ENCODE data around the gene ABHD16A. TPM values are rescaled to one million over a fixed set of nuclear protein-coding genes. Genes with fewer than 3 reads are reported as not detected.

Gene ABHD16A
- total RNA-seq, 6 donors from 2014 or later: 42.1 to 62.5 (median 51.6) TPM

DNA sequence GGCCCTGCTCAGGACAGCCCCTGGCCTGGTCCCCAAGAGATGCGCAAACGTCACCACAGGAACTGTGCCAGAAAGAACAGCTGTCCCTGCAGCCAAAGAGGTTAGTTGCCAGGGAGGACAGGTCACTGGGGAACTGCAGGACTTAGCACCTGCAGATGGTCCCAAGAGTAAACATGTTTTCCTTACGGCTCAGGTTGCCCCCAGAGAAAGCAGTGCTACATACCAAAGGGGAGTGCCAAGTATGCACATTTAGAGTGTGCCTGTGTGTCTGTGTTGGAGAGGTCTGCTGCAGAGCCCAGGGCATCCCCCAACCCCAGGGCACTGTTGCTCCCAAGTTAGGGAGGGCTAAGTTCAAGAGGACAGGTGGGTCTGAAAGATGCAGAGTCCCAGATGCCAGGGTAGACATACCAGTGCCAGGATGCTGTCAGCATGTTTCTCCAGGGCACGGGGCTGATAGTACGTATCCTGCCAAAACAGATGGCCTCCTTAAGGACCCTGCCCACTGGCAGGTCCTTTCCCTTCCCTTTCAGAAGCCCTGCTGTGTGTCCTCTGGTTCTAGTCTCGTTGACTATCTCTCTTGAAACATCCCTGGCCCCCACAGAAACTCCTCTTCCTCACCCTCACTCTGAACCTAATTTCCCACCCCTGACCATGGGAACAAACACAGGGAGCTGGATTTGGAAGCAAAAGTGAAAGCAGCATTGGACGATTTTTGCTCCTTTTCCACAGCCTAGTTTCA is 1.3 kb downstream of the ABHD16A start:
- no peaks in the 10 kb centered on the region for H3K27me3 ChIP-seq
- peaks cover 21 to 35% (median 23%) of the 10 kb centered on the region in 4 donors for H3K4me1 ChIP-seq
- DNase-seq (no peak), ATAC-seq (ENCODE audit: low FRiP score in 2 of 2) (no peak)
- whole genome bisulfite sequencing, 2 donors: 27% methylated on average over 6 to 7 of the region's 7 CpGs
- no peaks in the 10 kb centered on the region for H3K9me3 ChIP-seq
- H3K27ac ChIP-seq: peak overlapping the region; percentile 97 to 99 (median 98)
- peaks cover 0 to 33% (median 13%) of the 10 kb centered on the region in 4 donors for H3K36me3 ChIP-seq
- H3K4me3 ChIP-seq: peak overlapping the region in 3 of 4 donors; percentile 64 to 74 (median 72)
- TF ChIP-seq, protein P1, sequence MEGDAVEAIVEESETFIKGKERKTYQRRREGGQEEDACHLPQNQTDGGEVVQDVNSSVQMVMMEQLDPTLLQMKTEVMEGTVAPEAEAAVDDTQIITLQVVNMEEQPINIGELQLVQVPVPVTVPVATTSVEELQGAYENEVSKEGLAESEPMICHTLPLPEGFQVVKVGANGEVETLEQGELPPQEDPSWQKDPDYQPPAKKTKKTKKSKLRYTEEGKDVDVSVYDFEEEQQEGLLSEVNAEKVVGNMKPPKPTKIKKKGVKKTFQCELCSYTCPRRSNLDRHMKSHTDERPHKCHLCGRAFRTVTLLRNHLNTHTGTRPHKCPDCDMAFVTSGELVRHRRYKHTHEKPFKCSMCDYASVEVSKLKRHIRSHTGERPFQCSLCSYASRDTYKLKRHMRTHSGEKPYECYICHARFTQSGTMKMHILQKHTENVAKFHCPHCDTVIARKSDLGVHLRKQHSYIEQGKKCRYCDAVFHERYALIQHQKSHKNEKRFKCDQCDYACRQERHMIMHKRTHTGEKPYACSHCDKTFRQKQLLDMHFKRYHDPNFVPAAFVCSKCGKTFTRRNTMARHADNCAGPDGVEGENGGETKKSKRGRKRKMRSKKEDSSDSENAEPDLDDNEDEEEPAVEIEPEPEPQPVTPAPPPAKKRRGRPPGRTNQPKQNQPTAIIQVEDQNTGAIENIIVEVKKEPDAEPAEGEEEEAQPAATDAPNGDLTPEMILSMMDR (IDR thresholded peaks at IDR 0.05): no peak
- no peak for TF ChIP-seq POLR2AphosphoS5 (IDR thresholded peaks at IDR 0.05)

DNA sequence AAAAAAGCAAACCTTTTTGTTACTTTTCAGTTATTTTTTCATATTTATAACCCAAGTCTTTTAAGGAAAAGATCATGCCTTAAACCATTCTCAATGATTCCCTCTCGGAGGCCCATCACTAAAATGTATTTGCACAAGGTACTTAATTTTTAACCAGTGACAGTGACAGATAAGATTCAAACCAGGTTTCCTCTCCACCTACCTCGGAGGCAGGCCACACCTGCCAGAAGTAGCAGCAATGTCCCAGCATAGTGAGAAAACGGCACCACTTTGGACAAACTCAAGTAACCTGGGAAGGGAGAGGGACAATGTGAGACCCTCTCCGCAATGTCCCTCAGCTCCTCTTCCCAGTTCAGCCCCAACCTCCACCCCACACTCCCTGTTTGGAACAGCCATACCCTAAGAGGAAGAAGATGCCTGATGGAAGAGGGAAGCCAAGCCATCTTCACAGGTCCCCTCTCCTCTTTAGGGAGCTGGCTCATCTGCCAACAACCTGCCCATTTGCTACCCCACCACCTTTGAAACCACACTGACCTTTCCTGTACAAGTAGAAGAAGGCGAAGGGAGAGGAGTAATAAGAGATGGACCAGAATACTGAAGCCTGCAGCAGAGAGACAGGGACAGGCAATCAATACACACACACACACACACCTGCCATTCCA is 2.3 kb downstream of the ABHD16A start:
- H3K36me3 ChIP-seq: peaks cover 0 to 43% (median 20%) of the 10 kb centered on the region in 4 donors
- TF ChIP-seq POLR2AphosphoS5 (IDR thresholded peaks at IDR 0.05): no peak
- no peak for TF ChIP-seq POLR2A (IDR thresholded peaks at IDR 0.05)
- no peak for TF ChIP-seq EP300 (IDR thresholded peaks at IDR 0.05)
- TF ChIP-seq, protein P1 (IDR thresholded peaks at IDR 0.05): no peak
- DNase-seq (no peak), ATAC-seq (ENCODE audit: low FRiP score in 2 of 2) (no peak)
- WGBS, 2 donors: 76 to 85% methylated on average over 5 of the region's 5 CpGs
- H3K9me3 ChIP-seq: no peaks in the 10 kb centered on the region
- H3K4me1 ChIP-seq: peaks cover 21 to 35% (median 23%) of the 10 kb centered on the region in 4 donors
- peak overlapping the region in 1 of 4 donors; percentile 99 for H3K27ac ChIP-seq
- H3K27me3 ChIP-seq: no peaks in the 10 kb centered on the region
- peak overlapping the region in 1 of 4 donors; percentile 64 for H3K4me3 ChIP-seq

DNA sequence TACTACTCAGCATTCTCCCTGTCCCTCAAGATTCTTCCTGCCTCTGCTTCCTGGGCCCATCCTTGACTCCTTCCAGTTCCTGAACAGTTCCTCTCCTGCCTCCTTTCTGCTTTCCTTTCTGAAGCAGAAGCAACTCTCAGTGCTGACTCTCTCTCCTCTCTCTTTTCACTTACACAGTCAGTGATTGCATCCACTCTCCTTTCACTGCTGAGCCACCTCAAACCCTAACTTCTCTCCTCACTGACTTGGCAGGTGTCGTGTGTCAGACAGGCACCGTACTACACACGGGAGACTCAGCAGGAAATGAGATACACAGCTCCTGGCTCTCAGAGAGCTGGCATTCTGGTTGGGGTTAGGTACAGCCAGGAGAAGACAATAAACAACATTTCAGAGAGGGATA is 5.6 kb downstream of the ABHD16A start:
- peaks cover 9 to 75% (median 48%) of the 10 kb centered on the region in 4 donors for H3K36me3 ChIP-seq
- ATAC-seq (ENCODE audit: low FRiP score in 2 of 2): no peak
- DNase-seq: no peak
- H3K4me3 ChIP-seq: no peak overlapping the region
- no peaks in the 10 kb centered on the region for H3K9me3 ChIP-seq
- H3K4me1 ChIP-seq: peaks cover 15 to 28% (median 18%) of the 10 kb centered on the region in 4 donors
- H3K27ac ChIP-seq: no peak overlapping the region
- 43 to 57% methylated on average over 3 of the region's 3 CpGs for WGBS, 2 donors
- TF ChIP-seq POLR2A (IDR thresholded peaks at IDR 0.05): no peak
- no peak for TF ChIP-seq EP300 (IDR thresholded peaks at IDR 0.05)
- TF ChIP-seq, protein P1 (IDR thresholded peaks at IDR 0.05): no peak
- TF ChIP-seq POLR2AphosphoS5 (IDR thresholded peaks at IDR 0.05): no peak
- H3K27me3 ChIP-seq: no peaks in the 10 kb centered on the region

DNA sequence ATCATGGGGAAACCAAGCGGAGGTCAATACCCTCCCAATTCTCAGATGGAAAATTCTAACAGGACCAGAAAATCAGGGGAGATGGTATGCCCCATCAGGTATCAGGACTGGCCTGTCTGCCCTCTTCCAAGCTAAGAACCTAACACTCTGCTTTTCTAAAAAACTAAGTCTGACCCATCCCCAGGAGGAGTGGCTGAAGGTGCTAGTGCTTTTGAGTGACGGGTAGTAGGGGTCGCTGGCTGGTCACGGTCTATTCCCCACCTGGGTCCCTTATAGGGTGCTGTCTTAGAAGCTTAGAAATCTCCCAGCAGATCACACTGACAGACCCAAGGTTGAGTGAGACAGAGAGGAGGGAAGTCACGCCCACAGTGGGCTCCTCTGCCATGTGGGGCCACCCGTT is 9.6 kb downstream of the ABHD16A start:
- peaks cover 21 to 94% (median 75%) of the 10 kb centered on the region in 4 donors for H3K36me3 ChIP-seq
- ATAC-seq (ENCODE audit: low FRiP score in 2 of 2): no peak

More for the DNA sequence above, 9.6 kb downstream of the ABHD16A start:
- H3K9me3 ChIP-seq: no peaks in the 10 kb centered on the region
- WGBS, 2 donors: 90 to 92% methylated on average over 6 of the region's 6 CpGs
- no peaks in the 10 kb centered on the region for H3K27me3 ChIP-seq
- H3K4me3 ChIP-seq: no peak overlapping the region
- H3K4me1 ChIP-seq: peaks cover 0 to 8% (median 1%) of the 10 kb centered on the region in 4 donors
- no peak for DNase-seq
- TF ChIP-seq POLR2AphosphoS5 (IDR thresholded peaks at IDR 0.05) (no peak), EP300 (IDR thresholded peaks at IDR 0.05) (no peak), POLR2A (IDR thresholded peaks at IDR 0.05) (no peak)
- TF ChIP-seq, protein P1 (IDR thresholded peaks at IDR 0.05): no peak
- H3K27ac ChIP-seq: no peak overlapping the region

All from upper lobe of left lung (tissue), 6 donors.